GM20431 (cell line): Measurements from ENCODE around the gene TMEM38A.

ENCODE experiments used
- in situ Hi-C: fragments of 300-500 bp; cut with MseI, MboI; formaldehyde crosslinking; loops from one replicate; pipeline ENCODE4 v1.15.0; 2020; ENCODE audit warnings: low sequenced_read_pairs; ENCODE audit not compliant: unreplicated experiment

The TMEM38A gene, protein sequence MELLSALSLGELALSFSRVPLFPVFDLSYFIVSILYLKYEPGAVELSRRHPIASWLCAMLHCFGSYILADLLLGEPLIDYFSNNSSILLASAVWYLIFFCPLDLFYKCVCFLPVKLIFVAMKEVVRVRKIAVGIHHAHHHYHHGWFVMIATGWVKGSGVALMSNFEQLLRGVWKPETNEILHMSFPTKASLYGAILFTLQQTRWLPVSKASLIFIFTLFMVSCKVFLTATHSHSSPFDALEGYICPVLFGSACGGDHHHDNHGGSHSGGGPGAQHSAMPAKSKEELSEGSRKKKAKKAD

DNA sequence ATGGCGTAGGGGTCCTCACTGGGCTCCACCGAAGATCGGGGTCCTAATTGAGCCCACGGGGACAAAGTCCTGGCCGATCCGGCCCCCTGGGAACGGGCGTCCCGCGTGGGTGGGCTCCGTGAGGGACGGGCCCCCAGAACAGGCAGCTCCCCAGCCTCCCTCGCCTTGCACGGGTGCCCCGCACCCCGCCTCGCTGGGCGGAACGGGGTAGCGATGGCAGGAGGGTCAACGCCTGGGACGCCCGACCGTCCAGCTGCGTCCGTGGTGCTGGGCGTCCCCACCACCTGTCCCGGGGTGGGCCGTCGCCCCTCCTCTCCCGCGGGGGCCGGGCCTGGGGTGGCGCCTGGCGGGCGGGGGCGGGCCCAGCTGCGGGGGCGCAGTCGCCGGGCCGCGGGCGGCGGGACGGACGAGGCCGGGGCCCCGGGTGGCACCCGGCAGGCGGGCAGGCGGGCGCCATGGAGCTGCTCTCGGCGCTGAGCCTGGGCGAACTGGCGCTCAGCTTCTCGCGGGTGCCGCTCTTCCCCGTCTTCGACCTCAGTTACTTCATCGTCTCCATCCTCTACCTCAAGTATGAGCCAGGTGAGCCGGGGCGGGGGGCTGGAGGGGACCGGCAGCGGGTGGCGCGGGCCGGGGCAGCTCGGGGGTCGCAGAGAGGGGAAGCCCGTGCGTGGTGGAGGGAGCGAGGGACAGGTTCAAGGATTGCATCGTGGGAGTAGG is at the start of gene TMEM38A:
Gene TMEM38A, plus strand, starts transcription at position 377 of the 717 bp plus-strand sequence. Its CDS starts 79 bp downstream, at position 456.
- in situ Hi-C loops, result no loop called here

DNA sequence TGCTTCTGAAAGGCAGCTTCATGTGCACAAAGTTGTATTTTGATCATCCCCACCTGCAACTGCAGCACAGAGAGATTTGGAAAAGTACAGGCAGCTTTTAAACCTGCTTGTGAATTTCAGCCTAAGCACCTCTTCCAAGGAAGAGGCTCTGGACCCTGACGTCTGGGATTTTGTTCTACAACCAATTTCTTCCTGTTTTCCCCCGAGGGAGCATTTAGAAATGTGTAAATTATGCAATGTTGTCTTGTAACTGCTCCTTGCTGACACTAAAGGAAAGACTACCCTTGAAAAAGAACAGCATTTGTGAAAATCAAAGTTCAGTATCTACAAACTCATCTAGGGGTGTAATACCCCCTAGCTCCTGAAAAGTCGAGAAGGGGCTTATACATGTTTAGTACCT is 48.3 kb upstream of the TMEM38A start:
- in situ Hi-C loops, result no loop called here

- in situ Hi-C loops, result no loop called here
Measured at GRCh38 chr19:16613841-16614240, 47.1 kb upstream of the TMEM38A start.

GRCh38 chr19:16614941-16615340 is 46.0 kb upstream of the TMEM38A start:
- in situ Hi-C loops, result no loop called here

GRCh38 chr19:16615808-16616207 is 45.1 kb upstream of the TMEM38A start:
- in situ Hi-C loops, result no loop called here

DNA sequence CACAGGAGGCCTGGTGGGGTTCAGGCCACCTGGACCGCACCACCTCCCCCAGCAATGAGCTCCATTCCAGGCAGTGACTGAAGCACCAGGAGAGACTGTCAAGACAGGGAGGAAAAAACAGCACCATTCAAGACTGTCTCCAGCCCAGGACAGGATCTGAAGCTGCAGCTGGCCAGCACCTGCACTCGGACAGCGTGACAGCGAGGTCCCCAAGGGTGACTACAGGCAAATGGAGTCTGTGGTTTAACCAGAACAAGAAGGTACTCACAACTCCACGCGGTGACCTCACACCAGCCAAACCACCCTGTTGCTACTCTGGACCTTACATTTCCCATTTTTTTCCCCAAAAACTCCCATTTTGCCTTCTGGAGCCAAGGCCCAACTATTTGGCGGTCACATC is 42.7 kb upstream of the TMEM38A start:
- in situ Hi-C loops, result no loop called here

- in situ Hi-C loops, result no loop called here
Measured at GRCh38 chr19:16619457-16619856, 41.5 kb upstream of the TMEM38A start.

- in situ Hi-C loops, result no loop called here
Measured at GRCh38 chr19:16620018-16620417, 40.9 kb upstream of the TMEM38A start.

DNA sequence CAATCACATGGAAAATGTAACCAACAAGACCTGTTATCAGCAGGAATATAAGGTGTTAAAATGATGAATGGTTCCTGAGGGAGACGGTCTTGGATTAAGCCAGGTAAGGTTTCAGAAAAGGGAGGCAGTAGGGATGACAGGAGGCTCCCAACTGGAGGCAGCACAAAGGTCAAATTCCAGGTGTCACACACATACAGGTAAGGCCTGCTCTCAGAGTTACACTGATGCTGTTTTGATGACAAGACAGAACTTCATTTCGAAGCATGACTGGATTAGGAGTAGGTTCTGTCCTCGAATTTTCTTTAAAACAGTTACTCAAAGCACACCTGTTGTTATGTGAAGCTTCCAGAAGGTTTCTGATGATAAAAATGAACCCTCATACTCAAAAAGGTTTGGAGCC is 40.4 kb upstream of the TMEM38A start:
- in situ Hi-C loops, result no loop called here

DNA sequence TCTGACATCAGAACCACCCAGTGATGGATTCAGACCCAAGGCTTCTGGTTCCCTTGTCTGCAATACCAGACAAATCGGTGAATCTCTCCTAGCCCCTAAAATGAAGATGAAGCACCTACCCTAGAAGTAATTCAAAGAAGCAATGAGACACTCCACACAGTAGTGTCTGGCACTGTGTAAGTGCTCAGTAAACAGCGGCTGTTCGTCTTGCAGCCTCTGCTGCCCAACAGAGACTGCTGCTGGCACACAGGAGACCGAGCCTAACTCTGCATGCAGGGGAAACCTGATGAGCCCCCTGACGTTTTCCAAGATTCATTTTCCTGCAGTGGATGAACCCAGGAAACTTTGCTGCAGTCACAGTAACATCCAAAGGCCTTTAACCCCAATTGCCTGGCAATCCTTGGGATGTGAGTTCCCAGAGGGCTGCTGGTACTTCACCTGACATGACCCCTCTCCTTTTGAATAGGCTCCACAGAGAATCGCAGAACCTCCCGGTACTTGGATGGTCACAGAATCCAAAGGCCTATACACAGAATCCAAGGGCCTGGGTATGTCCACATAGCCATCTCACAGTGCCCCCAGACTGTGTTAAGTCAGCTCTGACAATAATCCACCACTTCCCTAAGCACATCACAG is 39.7 kb upstream of the TMEM38A start:
- in situ Hi-C loops, result no loop called here

GRCh38 chr19:16623066-16623465 is 37.9 kb upstream of the TMEM38A start:
- in situ Hi-C loops, result no loop called here

- in situ Hi-C loops, result no loop called here
Measured at GRCh38 chr19:16623576-16623975, 37.4 kb upstream of the TMEM38A start.

DNA sequence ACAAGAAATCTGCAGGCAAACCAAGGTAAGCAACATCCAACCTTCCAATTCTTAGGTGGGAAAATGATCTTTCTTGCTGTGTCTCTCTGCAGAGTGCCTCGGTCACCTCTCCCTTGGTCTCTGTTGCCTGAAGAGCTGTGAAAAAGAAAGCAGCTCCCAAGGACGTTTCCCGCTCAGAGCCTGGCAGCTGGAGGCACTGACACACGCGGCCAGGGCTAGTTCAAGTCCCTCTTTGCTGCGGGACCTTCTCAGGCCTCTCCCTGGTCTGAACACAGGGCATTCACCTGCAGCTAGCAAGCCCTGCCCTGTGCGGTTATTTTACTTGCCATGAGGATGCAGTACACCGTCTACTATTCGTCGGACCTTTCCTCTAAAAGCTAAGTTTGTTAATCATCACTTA is 36.7 kb upstream of the TMEM38A start:
- in situ Hi-C loops, result no loop called here

DNA sequence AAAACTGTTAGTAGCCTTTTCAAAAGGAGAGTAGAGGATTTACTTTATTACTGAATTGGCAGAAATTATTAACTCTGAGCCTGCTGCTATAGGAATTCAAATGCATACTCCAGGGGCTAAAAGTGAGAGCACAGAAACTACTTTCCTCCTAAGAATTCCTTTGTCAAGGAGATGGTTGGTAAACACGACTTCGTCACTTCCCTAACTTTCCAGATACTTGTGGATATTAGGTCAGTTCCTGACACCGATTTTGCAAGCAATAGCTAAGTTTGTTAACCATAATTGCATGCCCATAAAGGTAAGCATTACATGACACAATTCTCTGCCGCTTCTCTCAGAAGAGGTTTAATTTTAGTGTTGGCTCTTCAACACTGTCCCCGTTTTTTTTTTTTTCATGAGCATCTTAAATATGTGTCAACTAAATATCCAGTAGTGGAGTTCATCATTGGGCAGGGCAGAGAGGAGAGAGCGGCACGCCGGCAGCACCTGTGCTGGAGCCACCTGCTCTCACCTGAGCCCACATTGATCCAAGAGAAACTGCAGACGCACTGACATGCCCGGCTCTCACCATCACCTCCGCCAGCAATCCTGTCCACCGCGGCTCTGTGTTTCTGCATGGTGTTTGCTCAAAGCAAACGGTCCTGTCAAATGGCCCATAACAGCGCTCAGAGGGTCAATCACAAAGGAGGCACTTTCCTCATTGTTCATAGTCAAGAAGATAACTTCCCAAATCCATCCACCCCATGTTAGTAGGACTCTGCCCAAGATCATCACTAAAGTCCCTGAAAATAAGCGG is 35.6 kb upstream of the TMEM38A start:
- in situ Hi-C loops, result no loop called here

- in situ Hi-C loops, result no loop called here
Measured at GRCh38 chr19:16626796-16627192, 34.1 kb upstream of the TMEM38A start.

- in situ Hi-C loops, result no loop called here
Measured at GRCh38 chr19:16627193-16627927, 33.6 kb upstream of the TMEM38A start.

GRCh38 chr19:16627928-16628182 is 33.1 kb upstream of the TMEM38A start:
- in situ Hi-C loops, result no loop called here

- in situ Hi-C loops, result no loop called here
Measured at GRCh38 chr19:16628183-16628983, 32.6 kb upstream of the TMEM38A start, which contains the start of gene MED26. Gene MED26 (minus strand): TSS chr19:16628204. CDS start chr19:16627943, 261 bp downstream.

GRCh38 chr19:16628984-16629691 is 31.8 kb upstream of the TMEM38A start:
- in situ Hi-C loops, result no loop called here
